PC-3 (cell line): ENCODE measurements around the gene KSR1. TPM values are rescaled to one million over a fixed set of nuclear protein-coding genes. Genes with fewer than 3 reads are reported as not detected.

Experiments
- ATAC-seq: fragments of 200-7000 bp; cut with Tn5 transposase; 2 replicates; pipeline ENCODE4 v1.9.1; 2020; ENCODE audit warnings: mild to moderate bottlenecking, moderate library complexity
- BruUV-seq: library from RNA; stranded (reverse); fragments of 400-500 nt; replicated peaks from 2 replicates; lab custom pipeline; 2021; lab: Mats Ljungman, UMichigan
- CTCF ChIA-PET: fragments of 300-600 bp; sonication (Branson Sonifier 250); formaldehyde crosslinking; loops from one replicate; lab custom pipeline; 2022; ENCODE audit warnings: antibody characterized with exemption; lab: Charles Lee
- POLR2A ChIA-PET: fragments of 300-600 bp; sonication (Branson Sonifier 250); formaldehyde crosslinking; loops from one replicate; lab custom pipeline; 2022; ENCODE audit warnings: antibody characterized with exemption; ENCODE audit not compliant: unreplicated experiment; lab: Charles Lee
- DNase-seq: peaks from one replicate; pipeline ENCODE4 v3.0.0-alpha.2; 2015
- H2AFZ ChIP-seq: fragments of 300-600 bp; sonication (generic); 2 replicates; pipeline ENCODE4 v1.6.0; 2016; ENCODE audit warnings: antibody characterized with exemption, low read length
- H3F3A ChIP-seq: fragments of 300-600 bp; sonication (generic); one replicate; pipeline ENCODE4 v1.6.0; 2017; ENCODE audit warnings: antibody characterized with exemption, low read length, control low read depth, mild to moderate bottlenecking; ENCODE audit not compliant: unreplicated experiment
- H3K27ac ChIP-seq: fragments of 300-600 bp; sonication (generic); 2 replicates; pipeline ENCODE4 v1.5.1; 2016; ENCODE audit warnings: mild to moderate bottlenecking, low read length
- H3K27me3 ChIP-seq: fragments of 300-600 bp; sonication (generic); 2 replicates; pipeline ENCODE4 v1.6.1; 2016; ENCODE audit warnings: low read length, mixed read lengths
- H3K36me3 ChIP-seq: fragments of 300-600 bp; sonication (generic); 2 replicates; pipeline ENCODE4 v1.6.1; 2016; ENCODE audit warnings: low read depth, mixed run types, low read length, mixed read lengths
- H3K4me1 ChIP-seq: fragments of 300-600 bp; sonication (generic); 2 replicates; pipeline ENCODE4 v1.5.1; 2016; ENCODE audit warnings: low read length; ENCODE audit not compliant: insufficient read depth
- H3K4me2 ChIP-seq: fragments of 300-600 bp; sonication (generic); 2 replicates; pipeline ENCODE4 v1.6.0; 2016; ENCODE audit warnings: low read length
- H3K4me3 ChIP-seq: fragments of 300-600 bp; sonication (generic); 2 replicates; pipeline ENCODE4 v1.5.1; 2016; ENCODE audit warnings: mild to moderate bottlenecking, low read length, mixed read lengths
- H3K79me2 ChIP-seq: fragments of 300-600 bp; sonication (generic); 2 replicates; pipeline ENCODE4 v1.6.1; 2017; ENCODE audit warnings: low read length, mixed read lengths
- H3K9ac ChIP-seq: fragments of 300-600 bp; sonication (generic); 2 replicates; pipeline ENCODE4 v1.6.0; 2016; ENCODE audit warnings: mild to moderate bottlenecking, low read length
- H3K9me2 ChIP-seq: fragments of 300-600 bp; sonication (generic); replicated peaks from 2 replicates; pipeline ENCODE4 v1.6.1; 2016; ENCODE audit warnings: mixed run types, low read length, mixed read lengths
- H3K9me3 ChIP-seq: fragments of 300-600 bp; sonication (generic); 2 replicates; pipeline ENCODE4 v1.6.1; 2016; ENCODE audit warnings: low read length, mixed read lengths
- H4K20me1 ChIP-seq: fragments of 300-600 bp; sonication (generic); 2 replicates; pipeline ENCODE4 v1.6.1; 2016; ENCODE audit warnings: low read length, mixed read lengths
- EZH2 ChIP-seq: fragments of 300-600 bp; sonication (generic); IDR thresholded peaks from one replicate; pipeline ENCODE4 v1.6.1; 2017; ENCODE audit warnings: antibody characterized with exemption, mild to moderate bottlenecking, low read length; ENCODE audit not compliant: unreplicated experiment
- EZH2phosphoT487 ChIP-seq: fragments of 300-600 bp; sonication (generic); IDR thresholded peaks from 2 replicates; pipeline ENCODE4 v1.6.1; 2018; ENCODE audit warnings: mild to moderate bottlenecking, antibody characterized with exemption, low read length, borderline replicate concordance
- intact Hi-C: fragments of 100-400 bp; cut with micrococcal nuclease; formaldehyde crosslinking; loops from 2 replicates; pipeline ENCODE4 v1.9.0; 2023
- total RNA-seq: library from RNA; depleted of rRNA; stranded (reverse); fragments of >200 nt; gene quantifications from 2 replicates; pipeline ENCODE4 v1.2.3, GENCODE V29; 2014
- TF ChIP-seq, protein P1 (sequence below): fragments of 300-600 bp; sonication (generic); conservative IDR thresholded peaks from 2 replicates; pipeline ENCODE4 v1.5.1; 2017; ENCODE audit warnings: antibody characterized with exemption, low read depth, mild to moderate bottlenecking, low read length

The KSR1 gene
- total RNA-seq, 1 experiment from 2014 or later = 1.0 TPM

DNA sequence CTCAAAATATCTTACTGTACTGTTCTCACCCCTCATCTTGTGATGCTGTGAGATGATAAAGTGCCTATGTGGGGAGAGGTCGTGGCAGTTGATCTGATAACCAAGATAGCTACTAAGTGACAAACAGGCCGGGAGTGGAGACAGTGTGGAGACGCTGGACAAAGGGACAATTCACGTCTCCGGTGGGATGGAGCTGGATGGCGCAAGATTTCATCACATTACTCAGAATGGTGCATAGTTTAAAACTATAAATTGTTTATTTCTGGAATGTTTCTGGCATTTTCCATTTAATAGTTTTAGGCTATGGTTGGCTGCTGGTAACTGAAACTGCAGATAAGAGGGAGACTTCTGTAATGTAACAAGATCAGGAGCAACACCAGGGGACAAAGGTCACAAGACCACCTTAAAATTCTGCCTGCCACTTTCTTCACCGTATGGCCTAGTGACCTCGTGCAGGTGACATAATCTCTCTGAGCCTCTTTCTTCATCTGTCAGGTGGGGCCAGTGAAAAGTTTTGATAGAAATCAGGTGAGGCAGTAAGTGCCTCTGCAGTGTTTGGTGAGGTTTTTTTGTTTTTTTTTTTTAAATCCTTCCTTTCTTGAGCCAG lies 120.3 kb downstream of the KSR1 start:
- Histone ChIP-seq H4K20me1 (no peaks in the 10 kb centered on the region), H3K4me2 (no peak overlapping the region), H3K36me3 (no peaks in the 10 kb centered on the region), H3K27me3 (no peaks in the 10 kb centered on the region), H3K9me2 (no peaks in the 10 kb centered on the region), H3K9me3 (no peaks in the 10 kb centered on the region), H3K4me1 (peaks cover 13% of the 10 kb centered on the region; the same call in 1 of the 2 replicates), H3K27ac (peak overlapping the region; percentile 14; the same call in 1 of the 2 replicates), H3F3A (no peaks in the 10 kb centered on the region), H3K4me3 (no peak overlapping the region), H3K9ac (no peak overlapping the region), H3K79me2 (no peaks in the 10 kb centered on the region), H2AFZ (no peak overlapping the region)
- ChIA-PET CTCF (no interaction called here), POLR2A (no interaction called here)
- TF ChIP-seq EZH2 = no peak
- TF ChIP-seq, protein P1, sequence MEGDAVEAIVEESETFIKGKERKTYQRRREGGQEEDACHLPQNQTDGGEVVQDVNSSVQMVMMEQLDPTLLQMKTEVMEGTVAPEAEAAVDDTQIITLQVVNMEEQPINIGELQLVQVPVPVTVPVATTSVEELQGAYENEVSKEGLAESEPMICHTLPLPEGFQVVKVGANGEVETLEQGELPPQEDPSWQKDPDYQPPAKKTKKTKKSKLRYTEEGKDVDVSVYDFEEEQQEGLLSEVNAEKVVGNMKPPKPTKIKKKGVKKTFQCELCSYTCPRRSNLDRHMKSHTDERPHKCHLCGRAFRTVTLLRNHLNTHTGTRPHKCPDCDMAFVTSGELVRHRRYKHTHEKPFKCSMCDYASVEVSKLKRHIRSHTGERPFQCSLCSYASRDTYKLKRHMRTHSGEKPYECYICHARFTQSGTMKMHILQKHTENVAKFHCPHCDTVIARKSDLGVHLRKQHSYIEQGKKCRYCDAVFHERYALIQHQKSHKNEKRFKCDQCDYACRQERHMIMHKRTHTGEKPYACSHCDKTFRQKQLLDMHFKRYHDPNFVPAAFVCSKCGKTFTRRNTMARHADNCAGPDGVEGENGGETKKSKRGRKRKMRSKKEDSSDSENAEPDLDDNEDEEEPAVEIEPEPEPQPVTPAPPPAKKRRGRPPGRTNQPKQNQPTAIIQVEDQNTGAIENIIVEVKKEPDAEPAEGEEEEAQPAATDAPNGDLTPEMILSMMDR = no peak
- no peak for TF ChIP-seq EZH2phosphoT487
- no TSS peak for BruUV-seq
- intact Hi-C loops = no loop called here
- no peak for ATAC-seq
- DNase-seq = no peak

- H3K4me1 ChIP-seq = peaks cover 13% of the 10 kb centered on the region; the same call in 1 of the 2 replicates
- no peaks in the 10 kb centered on the region for H3K27me3 ChIP-seq
- no peaks in the 10 kb centered on the region for H3F3A ChIP-seq
- POLR2A ChIA-PET = no interaction called here
- no peak for ATAC-seq
- intact Hi-C loops = no loop called here
- DNase-seq = peak; percentile 59
- H3K79me2 ChIP-seq = no peaks in the 10 kb centered on the region
- H3K9me3 ChIP-seq = no peaks in the 10 kb centered on the region
- no peaks in the 10 kb centered on the region for H3K36me3 ChIP-seq
- H3K27ac ChIP-seq = peak overlapping the region; percentile 14; the same call in 1 of the 2 replicates
- TF ChIP-seq EZH2phosphoT487 (no peak), EZH2 (no peak)
- TF ChIP-seq, protein P1 = no peak
- H3K4me3 ChIP-seq = no peak overlapping the region
- no peak overlapping the region for H3K4me2 ChIP-seq
- no peaks in the 10 kb centered on the region for H3K9me2 ChIP-seq
- CTCF ChIA-PET = no interaction called here
- H3K9ac ChIP-seq = no peak overlapping the region
- no peak overlapping the region for H2AFZ ChIP-seq
- no peaks in the 10 kb centered on the region for H4K20me1 ChIP-seq
- no TSS peak for BruUV-seq
Observed at GRCh38 chr17:27577121-27577761, 121.0 kb downstream of the KSR1 start.
